ELR (cell line): Measurements from ENCODE around the gene ZP3.
"Not testable (repeated sequence)": the region's sequence is repeated elsewhere in the genome, so short reads cannot be mapped to it uniquely, and the experiment has no call there.

ENCODE experiments used
- DNase-seq: peaks from one replicate; pipeline ENCODE4 v3.0.0-alpha.2; 2015; ENCODE audit warnings: low read depth

The ZP3 gene

DNA sequence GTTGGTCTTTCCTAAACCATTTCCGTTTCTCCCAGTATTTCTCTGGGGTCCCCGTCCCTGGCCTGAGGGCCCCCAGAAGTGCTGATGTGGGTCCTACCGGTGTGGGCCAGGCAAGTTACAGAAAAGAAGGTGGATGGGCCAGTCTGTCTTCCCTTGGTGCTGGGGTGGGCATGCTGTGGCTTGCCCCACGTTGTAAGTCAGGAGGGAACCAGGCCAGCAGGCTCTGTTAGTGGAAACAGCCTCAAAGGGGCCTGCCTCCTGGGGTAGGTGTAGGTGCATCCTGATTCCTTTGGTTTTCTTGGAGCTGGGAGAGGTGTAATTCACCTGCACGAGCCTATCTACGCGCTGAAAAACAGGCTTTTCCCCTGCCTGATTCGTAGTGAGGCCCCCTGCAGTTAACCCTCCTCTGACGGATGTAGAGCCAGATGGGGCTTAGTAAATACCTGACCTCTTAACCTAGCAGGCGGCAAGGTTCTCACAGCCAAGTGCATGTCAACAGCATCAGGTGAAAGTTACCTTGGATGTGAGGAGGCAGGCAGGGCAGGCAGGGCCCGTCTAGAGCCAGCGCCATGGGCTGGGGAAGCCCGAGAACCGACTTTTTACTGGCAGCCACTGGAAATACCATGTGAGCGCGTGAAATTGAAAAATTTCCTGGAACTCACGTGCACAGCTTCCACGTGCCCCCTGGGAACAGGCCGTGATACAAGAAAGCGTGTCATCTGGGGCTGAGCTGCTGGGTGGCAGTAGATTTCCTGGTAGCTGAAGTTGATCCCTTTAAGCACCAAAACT is 61.3 kb downstream of the ZP3 start:
- DNase-seq: not testable (repeated sequence)

DNA sequence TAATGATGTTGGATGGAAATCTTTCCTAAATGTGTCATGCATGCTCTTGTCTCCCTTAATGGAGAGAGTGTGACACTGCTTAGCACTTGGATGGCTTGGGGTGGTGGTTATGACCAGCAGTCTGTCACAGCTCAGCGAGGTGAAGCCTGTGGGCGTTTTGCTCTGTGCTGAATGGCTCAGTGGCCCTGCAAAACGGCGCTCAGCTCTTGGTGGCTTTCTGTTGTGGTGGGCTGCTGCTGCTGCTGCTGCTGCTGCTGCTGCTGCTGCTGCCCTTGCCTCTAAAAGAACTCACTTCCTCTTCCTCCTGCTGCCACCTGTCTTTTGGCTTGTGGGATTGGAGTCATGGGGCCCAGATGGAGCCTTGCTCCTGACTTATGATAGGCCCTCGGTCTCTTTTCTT is 61.9 kb downstream of the ZP3 start:
- DNase-seq: not testable (repeated sequence)

DNA sequence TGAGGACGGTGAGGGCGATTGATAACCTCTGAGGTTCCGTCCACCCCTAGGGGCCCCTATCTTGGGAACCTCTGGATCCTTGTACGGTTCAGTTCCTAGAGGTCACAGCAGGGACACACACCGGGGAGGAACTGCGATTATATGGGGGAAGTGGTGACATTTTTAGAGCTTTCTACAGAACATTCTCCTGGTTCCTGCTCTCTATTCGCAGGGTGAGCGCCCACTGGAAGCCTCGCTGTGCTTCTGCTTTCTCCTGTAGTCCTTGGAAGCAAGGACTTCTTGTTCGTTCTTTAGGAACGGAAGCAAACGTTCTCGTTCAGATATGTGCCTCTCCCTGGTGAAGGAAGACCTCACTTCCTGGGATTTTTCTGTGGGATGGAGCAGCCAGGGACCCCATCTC is 63.2 kb downstream of the ZP3 start:
- DNase-seq: not testable (repeated sequence)
